ENCODE measurements around the gene KCND1.
"Not testable (repeated sequence)": the region's sequence is repeated elsewhere in the genome, so short reads cannot be mapped to it uniquely, and the experiment has no call there.

- not testable (repeated sequence) for TF ChIP-seq CTCF (IDR thresholded peaks at IDR 0.05; ENCODE audit: poor library complexity); EZH2phosphoT487 (IDR thresholded peaks at IDR 0.05; ENCODE audit: low read depth, severe bottlenecking, unreplicated experiment)
Measured at GRCh38 chrX:48980341-48980740, 8.7 kb upstream of the KCND1 start.
